HEK293 (cell line): Measurements from ENCODE around the gene URM1.

Experiments used
- IKZF3 ChIP-seq: fragments of 450-650 bp; IDR thresholded peaks from 2 replicates; pipeline ENCODE4 v1.5.0; 2018; ENCODE audit warnings: missing biosample characterization, mild to moderate bottlenecking, missing genetic modification characterization, moderate library complexity
- MEIS1 ChIP-seq: sonication (generic); formaldehyde crosslinking; IDR thresholded peaks from 2 replicates; pipeline ENCODE4 v1.8.1; 2022; ENCODE audit warnings: missing genetic modification reagents, mild to moderate bottlenecking, borderline replicate concordance
- REPIN1 ChIP-seq: fragments of 450-650 bp; formaldehyde crosslinking; IDR thresholded peaks from 2 replicates; pipeline ENCODE4 v1.5.1; 2017; ENCODE audit warnings: missing biosample characterization, missing genetic modification characterization, low read depth
- SP3 ChIP-seq: fragments of 450-650 bp; formaldehyde crosslinking; IDR thresholded peaks from 2 replicates; pipeline ENCODE4 v1.5.1; 2016; ENCODE audit warnings: missing biosample characterization, missing genetic modification characterization
- ZBTB26 ChIP-seq: fragments of 450-650 bp; formaldehyde crosslinking; optimal IDR thresholded peaks from 2 replicates; pipeline ENCODE3; 2016; ENCODE audit warnings: missing biosample characterization, mild to moderate bottlenecking, missing genetic modification characterization
- ZFP41 ChIP-seq: fragments of 450-650 bp; formaldehyde crosslinking; IDR thresholded peaks from 2 replicates; pipeline ENCODE4 v1.5.1; 2016; ENCODE audit warnings: missing biosample characterization, missing genetic modification characterization, borderline replicate concordance
- ZNF26 ChIP-seq: fragments of 450-650 bp; formaldehyde crosslinking; IDR thresholded peaks from 2 replicates; pipeline ENCODE4 v1.5.1; 2016; ENCODE audit warnings: missing biosample characterization, missing genetic modification characterization
- ZNF302 ChIP-seq: fragments of 450-650 bp; formaldehyde crosslinking; IDR thresholded peaks from 2 replicates; pipeline ENCODE4 v1.5.1; 2016; ENCODE audit warnings: missing biosample characterization, missing genetic modification characterization, low read depth
- ZNF335 ChIP-seq: fragments of 450-650 bp; formaldehyde crosslinking; conservative IDR thresholded peaks from 2 replicates; pipeline ENCODE4 v1.5.1; 2016; ENCODE audit warnings: missing biosample characterization, missing genetic modification characterization
- ZNF37A ChIP-seq: fragments of 450-650 bp; IDR thresholded peaks from 2 replicates; pipeline ENCODE4 v1.5.1; 2018; ENCODE audit warnings: missing biosample characterization, missing genetic modification characterization
- ZNF473 ChIP-seq: fragments of 450-650 bp; formaldehyde crosslinking; IDR thresholded peaks from 2 replicates; pipeline ENCODE4 v1.5.1; 2017; ENCODE audit warnings: missing biosample characterization, missing genetic modification characterization
- ZNF48 ChIP-seq: fragments of 450-650 bp; formaldehyde crosslinking; IDR thresholded peaks from 2 replicates; pipeline ENCODE4 v1.5.1; 2016; ENCODE audit warnings: missing biosample characterization, missing genetic modification characterization
- ZNF555 ChIP-seq: fragments of 450-650 bp; formaldehyde crosslinking; conservative IDR thresholded peaks from 2 replicates; pipeline ENCODE4 v1.5.1; 2017; ENCODE audit warnings: missing biosample characterization, mild to moderate bottlenecking, missing genetic modification characterization, inconsistent platforms
- ZNF623 ChIP-seq: fragments of 450-650 bp; formaldehyde crosslinking; IDR thresholded peaks from 2 replicates; pipeline ENCODE4 v1.5.1; 2016; ENCODE audit warnings: missing biosample characterization, missing genetic modification characterization
- ZNF654 ChIP-seq: fragments of 450-650 bp; formaldehyde crosslinking; IDR thresholded peaks from 2 replicates; pipeline ENCODE4 v1.5.1; 2016; ENCODE audit warnings: low read depth, missing biosample characterization, missing genetic modification characterization
- ZNF768 ChIP-seq: fragments of 450-650 bp; formaldehyde crosslinking; IDR thresholded peaks from 2 replicates; pipeline ENCODE4 v1.5.1; 2018; ENCODE audit warnings: missing biosample characterization, mild to moderate bottlenecking, missing genetic modification characterization
- ZNF777 ChIP-seq: fragments of 450-650 bp; formaldehyde crosslinking; IDR thresholded peaks from 2 replicates; pipeline ENCODE4 v1.5.1; 2017; ENCODE audit warnings: missing biosample characterization, missing genetic modification characterization, borderline replicate concordance
- TF ChIP-seq, protein P1 (sequence below): fragments of 450-650 bp; formaldehyde crosslinking; IDR thresholded peaks from 2 replicates; pipeline ENCODE4 v1.5.1; 2016; ENCODE audit warnings: missing biosample characterization, missing genetic modification characterization
- TF ChIP-seq, protein P2 (sequence below): fragments of 450-650 bp; formaldehyde crosslinking; IDR thresholded peaks from 2 replicates; pipeline ENCODE4 v1.5.1; 2016; ENCODE audit warnings: missing biosample characterization, missing genetic modification characterization
- TF ChIP-seq, protein P3 (sequence below): fragments of 450-650 bp; formaldehyde crosslinking; IDR thresholded peaks from 2 replicates; pipeline ENCODE4 v1.5.1; 2017; ENCODE audit warnings: missing biosample characterization, missing genetic modification characterization
- TF ChIP-seq, protein P4 (sequence below): fragments of 450-650 bp; formaldehyde crosslinking; IDR thresholded peaks from 2 replicates; pipeline ENCODE4 v1.5.1; 2016; ENCODE audit warnings: missing biosample characterization, missing genetic modification characterization
- TF ChIP-seq, protein P5 (sequence below): fragments of 450-650 bp; IDR thresholded peaks from 2 replicates; pipeline ENCODE4 v1.5.1; 2018; ENCODE audit warnings: missing biosample characterization, missing genetic modification characterization
- TF ChIP-seq, protein P6 (sequence below): fragments of 450-650 bp; formaldehyde crosslinking; IDR thresholded peaks from 2 replicates; pipeline ENCODE4 v1.5.1; 2017; ENCODE audit warnings: missing biosample characterization, missing genetic modification characterization

The URM1 gene

DNA sequence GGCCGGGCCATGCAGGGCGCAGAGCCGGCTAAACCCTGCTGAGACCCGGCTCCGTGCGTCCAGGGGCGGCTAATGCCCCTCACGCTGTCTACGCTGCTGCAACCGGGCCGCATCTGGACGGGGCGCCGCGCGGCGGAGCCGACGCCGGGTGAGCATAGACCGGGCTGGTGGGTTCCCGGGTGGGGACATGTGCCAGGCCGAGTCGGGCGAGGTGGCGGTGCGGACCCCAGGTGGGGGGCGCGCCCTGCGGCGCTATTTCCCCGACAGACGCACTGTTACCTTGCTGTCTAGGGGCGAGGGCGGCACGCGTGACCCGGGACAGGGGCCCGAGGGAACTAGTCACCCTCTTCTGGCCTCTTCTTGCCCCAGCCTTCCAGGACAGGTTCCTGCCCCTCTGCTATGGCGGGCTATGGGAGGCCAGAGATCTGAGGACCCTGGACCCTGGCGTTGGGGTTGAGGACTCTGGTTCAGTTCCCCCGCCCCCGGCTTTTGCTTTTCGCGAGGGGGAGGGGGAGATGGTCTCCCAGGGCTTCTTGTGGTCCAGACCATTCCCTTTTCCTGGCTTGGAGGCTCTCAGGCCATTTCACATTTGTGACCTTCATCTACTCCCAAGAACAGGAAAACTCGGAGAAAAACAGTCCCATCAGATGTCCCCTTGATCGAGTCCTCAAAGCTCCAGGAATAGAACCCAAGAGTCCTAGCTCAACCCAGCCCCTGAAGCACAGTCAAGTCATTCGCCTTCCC, 30.3 kb upstream of the URM1 start (continued):
- no peak for TF ChIP-seq ZNF302 (tag by site-specific recombination)
- no peak for TF ChIP-seq IKZF3 (tag by site-specific recombination)
- TF ChIP-seq ZNF335 (tag by site-specific recombination), result peak; percentile 50
- TF ChIP-seq, protein P1, sequence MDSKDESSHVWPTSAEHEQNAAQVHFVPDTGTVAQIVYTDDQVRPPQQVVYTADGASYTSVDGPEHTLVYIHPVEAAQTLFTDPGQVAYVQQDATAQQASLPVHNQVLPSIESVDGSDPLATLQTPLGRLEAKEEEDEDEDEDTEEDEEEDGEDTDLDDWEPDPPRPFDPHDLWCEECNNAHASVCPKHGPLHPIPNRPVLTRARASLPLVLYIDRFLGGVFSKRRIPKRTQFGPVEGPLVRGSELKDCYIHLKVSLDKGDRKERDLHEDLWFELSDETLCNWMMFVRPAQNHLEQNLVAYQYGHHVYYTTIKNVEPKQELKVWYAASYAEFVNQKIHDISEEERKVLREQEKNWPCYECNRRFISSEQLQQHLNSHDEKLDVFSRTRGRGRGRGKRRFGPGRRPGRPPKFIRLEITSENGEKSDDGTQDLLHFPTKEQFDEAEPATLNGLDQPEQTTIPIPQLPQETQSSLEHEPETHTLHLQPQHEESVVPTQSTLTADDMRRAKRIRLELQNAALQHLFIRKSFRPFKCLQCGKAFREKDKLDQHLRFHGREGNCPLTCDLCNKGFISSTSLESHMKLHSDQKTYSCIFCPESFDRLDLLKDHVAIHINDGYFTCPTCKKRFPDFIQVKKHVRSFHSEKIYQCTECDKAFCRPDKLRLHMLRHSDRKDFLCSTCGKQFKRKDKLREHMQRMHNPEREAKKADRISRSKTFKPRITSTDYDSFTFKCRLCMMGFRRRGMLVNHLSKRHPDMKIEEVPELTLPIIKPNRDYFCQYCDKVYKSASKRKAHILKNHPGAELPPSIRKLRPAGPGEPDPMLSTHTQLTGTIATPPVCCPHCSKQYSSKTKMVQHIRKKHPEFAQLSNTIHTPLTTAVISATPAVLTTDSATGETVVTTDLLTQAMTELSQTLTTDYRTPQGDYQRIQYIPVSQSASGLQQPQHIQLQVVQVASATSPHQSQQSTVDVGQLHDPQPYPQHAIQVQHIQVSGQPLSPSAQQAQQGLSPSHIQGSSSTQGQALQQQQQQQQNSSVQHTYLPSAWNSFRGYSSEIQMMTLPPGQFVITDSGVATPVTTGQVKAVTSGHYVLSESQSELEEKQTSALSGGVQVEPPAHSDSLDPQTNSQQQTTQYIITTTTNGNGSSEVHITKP, result peak; percentile 50
- TF ChIP-seq MEIS1 (CRISPR knock-in tag), result no peak
- TF ChIP-seq, protein P2, sequence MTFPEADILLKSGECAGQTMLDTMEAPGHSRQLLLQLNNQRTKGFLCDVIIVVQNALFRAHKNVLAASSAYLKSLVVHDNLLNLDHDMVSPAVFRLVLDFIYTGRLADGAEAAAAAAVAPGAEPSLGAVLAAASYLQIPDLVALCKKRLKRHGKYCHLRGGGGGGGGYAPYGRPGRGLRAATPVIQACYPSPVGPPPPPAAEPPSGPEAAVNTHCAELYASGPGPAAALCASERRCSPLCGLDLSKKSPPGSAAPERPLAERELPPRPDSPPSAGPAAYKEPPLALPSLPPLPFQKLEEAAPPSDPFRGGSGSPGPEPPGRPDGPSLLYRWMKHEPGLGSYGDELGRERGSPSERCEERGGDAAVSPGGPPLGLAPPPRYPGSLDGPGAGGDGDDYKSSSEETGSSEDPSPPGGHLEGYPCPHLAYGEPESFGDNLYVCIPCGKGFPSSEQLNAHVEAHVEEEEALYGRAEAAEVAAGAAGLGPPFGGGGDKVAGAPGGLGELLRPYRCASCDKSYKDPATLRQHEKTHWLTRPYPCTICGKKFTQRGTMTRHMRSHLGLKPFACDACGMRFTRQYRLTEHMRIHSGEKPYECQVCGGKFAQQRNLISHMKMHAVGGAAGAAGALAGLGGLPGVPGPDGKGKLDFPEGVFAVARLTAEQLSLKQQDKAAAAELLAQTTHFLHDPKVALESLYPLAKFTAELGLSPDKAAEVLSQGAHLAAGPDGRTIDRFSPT (tag by site-specific recombination), result 0 out of 2 replicates have a peak, but pooled peaks have one; percentile 25
- TF ChIP-seq ZNF623 (tag by site-specific recombination), result no peak
- TF ChIP-seq, protein P3, sequence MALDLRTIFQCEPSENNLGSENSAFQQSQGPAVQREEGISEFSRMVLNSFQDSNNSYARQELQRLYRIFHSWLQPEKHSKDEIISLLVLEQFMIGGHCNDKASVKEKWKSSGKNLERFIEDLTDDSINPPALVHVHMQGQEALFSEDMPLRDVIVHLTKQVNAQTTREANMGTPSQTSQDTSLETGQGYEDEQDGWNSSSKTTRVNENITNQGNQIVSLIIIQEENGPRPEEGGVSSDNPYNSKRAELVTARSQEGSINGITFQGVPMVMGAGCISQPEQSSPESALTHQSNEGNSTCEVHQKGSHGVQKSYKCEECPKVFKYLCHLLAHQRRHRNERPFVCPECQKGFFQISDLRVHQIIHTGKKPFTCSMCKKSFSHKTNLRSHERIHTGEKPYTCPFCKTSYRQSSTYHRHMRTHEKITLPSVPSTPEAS (tag by site-specific recombination), result no peak
- TF ChIP-seq, protein P4, sequence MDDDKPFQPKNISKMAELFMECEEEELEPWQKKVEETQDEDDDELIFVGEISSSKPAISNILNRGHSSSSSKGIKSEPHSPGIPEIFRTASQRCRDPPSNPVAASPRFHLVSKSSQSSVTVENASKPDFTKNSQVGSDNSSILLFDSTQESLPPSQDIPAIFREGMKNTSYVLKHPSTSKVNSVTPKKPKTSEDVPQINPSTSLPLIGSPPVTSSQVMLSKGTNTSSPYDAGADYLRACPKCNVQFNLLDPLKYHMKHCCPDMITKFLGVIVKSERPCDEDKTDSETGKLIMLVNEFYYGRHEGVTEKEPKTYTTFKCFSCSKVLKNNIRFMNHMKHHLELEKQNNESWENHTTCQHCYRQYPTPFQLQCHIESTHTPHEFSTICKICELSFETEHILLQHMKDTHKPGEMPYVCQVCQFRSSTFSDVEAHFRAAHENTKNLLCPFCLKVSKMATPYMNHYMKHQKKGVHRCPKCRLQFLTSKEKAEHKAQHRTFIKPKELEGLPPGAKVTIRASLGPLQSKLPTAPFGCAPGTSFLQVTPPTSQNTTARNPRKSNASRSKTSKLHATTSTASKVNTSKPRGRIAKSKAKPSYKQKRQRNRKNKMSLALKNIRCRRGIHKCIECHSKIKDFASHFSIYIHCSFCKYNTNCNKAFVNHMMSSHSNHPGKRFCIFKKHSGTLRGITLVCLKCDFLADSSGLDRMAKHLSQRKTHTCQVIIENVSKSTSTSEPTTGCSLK (tag by site-specific recombination), result no peak
- no peak for TF ChIP-seq ZNF37A
- no peak for TF ChIP-seq ZNF473 (tag by site-specific recombination)
- no peak for TF ChIP-seq ZNF768 (tag by site-specific recombination)
- TF ChIP-seq SP3 (tag by site-specific recombination), result no peak
- TF ChIP-seq, protein P5, sequence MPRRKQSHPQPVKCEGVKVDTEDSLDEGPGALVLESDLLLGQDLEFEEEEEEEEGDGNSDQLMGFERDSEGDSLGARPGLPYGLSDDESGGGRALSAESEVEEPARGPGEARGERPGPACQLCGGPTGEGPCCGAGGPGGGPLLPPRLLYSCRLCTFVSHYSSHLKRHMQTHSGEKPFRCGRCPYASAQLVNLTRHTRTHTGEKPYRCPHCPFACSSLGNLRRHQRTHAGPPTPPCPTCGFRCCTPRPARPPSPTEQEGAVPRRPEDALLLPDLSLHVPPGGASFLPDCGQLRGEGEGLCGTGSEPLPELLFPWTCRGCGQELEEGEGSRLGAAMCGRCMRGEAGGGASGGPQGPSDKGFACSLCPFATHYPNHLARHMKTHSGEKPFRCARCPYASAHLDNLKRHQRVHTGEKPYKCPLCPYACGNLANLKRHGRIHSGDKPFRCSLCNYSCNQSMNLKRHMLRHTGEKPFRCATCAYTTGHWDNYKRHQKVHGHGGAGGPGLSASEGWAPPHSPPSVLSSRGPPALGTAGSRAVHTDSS (tag by site-specific recombination), result no peak
- TF ChIP-seq, protein P6, sequence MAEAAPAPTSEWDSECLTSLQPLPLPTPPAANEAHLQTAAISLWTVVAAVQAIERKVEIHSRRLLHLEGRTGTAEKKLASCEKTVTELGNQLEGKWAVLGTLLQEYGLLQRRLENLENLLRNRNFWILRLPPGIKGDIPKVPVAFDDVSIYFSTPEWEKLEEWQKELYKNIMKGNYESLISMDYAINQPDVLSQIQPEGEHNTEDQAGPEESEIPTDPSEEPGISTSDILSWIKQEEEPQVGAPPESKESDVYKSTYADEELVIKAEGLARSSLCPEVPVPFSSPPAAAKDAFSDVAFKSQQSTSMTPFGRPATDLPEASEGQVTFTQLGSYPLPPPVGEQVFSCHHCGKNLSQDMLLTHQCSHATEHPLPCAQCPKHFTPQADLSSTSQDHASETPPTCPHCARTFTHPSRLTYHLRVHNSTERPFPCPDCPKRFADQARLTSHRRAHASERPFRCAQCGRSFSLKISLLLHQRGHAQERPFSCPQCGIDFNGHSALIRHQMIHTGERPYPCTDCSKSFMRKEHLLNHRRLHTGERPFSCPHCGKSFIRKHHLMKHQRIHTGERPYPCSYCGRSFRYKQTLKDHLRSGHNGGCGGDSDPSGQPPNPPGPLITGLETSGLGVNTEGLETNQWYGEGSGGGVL (tag by site-specific recombination), result no peak
- no peak for TF ChIP-seq ZNF26 (tag by site-specific recombination)
- no peak for TF ChIP-seq ZNF654 (tag by site-specific recombination)
- peak; percentile 51 for TF ChIP-seq ZBTB26 (tag by site-specific recombination)
- no peak for TF ChIP-seq ZNF555 (tag by site-specific recombination)
- peak; percentile 49; the same call in 1 of the 2 replicates for TF ChIP-seq ZNF777 (tag by site-specific recombination)
- TF ChIP-seq ZFP41, result no peak
- TF ChIP-seq REPIN1 (tag by site-specific recombination), result no peak
- no peak for TF ChIP-seq ZNF48 (tag by site-specific recombination)
- TF ChIP-seq, all 188 proteins: peak for 12
